Neutrophil (primary cell): ENCODE measurements around the gene CYSLTR2.

ENCODE experiments used
- H3K27ac ChIP-seq: fragments of 200-600 bp; sonication (generic); 2 replicates; pipeline ENCODE4 v1.5.1; 2016; ENCODE audit warnings: mild to moderate bottlenecking, moderate library complexity
- H3K27me3 ChIP-seq: fragments of 200-600 bp; sonication (generic); 2 replicates; pipeline ENCODE4 v1.6.0; 2016; ENCODE audit warnings: mild to moderate bottlenecking
- H3K36me3 ChIP-seq: fragments of 200-600 bp; sonication (generic); 2 replicates; pipeline ENCODE4 v1.5.1; 2017
- H3K4me1 ChIP-seq, 2 experiments: fragments of 200-600 bp in 1 of 2; sonication (generic) in 1 of 2; 1 replicate in 1 of 2; 2 replicates in 1 of 2; pipeline versions ENCODE4 v1.5.1 to v1.6.1; 2013 to 2016; ENCODE audit warnings: low read depth in 1 of 2, low read length in 1 of 2, mild to moderate bottlenecking in 1 of 2, moderate library complexity in 1 of 2; ENCODE audit not compliant: control insufficient read depth in 1 of 2, insufficient read depth in 1 of 2
- H3K4me3 ChIP-seq, 2 experiments: fragments of 200-600 bp in 1 of 2; sonication (generic) in 1 of 2; 1 replicate in 1 of 2; 2 replicates in 1 of 2; pipeline ENCODE4 v1.5.1; 2013 to 2016; ENCODE audit warnings: low read depth in 1 of 2, low read length in 1 of 2, mild to moderate bottlenecking in 1 of 2, moderate library complexity in 1 of 2
- H3K9me3 ChIP-seq: fragments of 200-600 bp; sonication (generic); 2 replicates; pipeline ENCODE4 v1.5.1; 2016
- TF ChIP-seq, protein P1 (sequence below): fragments of 200-600 bp; sonication (generic); IDR thresholded peaks from 2 replicates; pipeline ENCODE4 v1.5.1; 2016; ENCODE audit warnings: antibody characterized with exemption

The CYSLTR2 gene

DNA sequence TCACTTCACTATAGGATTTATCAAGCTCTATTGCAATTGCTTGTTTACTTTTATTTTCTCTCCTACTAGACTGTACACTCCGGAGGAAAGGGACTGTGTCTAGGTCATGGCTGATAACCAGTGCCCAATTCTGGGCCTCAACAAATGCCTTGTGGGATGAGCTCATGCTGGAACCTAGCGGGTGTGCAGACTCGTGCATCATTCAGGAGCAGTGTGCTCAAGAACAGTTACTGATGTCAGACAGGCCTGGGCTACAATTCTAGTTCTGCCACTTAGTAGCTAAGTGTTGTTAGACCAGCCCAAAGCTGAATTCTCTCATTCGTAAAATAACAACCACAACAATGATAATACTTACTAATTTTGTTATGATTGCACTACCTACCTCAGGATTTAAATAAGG lies 95.4 kb downstream of the CYSLTR2 start:
- H3K27ac ChIP-seq, result no peak overlapping the region
- H3K27me3 ChIP-seq, result no peaks in the 10 kb centered on the region
- H3K36me3 ChIP-seq, result no peaks in the 10 kb centered on the region
- TF ChIP-seq, protein P1, sequence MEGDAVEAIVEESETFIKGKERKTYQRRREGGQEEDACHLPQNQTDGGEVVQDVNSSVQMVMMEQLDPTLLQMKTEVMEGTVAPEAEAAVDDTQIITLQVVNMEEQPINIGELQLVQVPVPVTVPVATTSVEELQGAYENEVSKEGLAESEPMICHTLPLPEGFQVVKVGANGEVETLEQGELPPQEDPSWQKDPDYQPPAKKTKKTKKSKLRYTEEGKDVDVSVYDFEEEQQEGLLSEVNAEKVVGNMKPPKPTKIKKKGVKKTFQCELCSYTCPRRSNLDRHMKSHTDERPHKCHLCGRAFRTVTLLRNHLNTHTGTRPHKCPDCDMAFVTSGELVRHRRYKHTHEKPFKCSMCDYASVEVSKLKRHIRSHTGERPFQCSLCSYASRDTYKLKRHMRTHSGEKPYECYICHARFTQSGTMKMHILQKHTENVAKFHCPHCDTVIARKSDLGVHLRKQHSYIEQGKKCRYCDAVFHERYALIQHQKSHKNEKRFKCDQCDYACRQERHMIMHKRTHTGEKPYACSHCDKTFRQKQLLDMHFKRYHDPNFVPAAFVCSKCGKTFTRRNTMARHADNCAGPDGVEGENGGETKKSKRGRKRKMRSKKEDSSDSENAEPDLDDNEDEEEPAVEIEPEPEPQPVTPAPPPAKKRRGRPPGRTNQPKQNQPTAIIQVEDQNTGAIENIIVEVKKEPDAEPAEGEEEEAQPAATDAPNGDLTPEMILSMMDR, result no peak
- H3K4me1 ChIP-seq, result no peaks in the 10 kb centered on the region
- no peak overlapping the region for H3K4me3 ChIP-seq
- no peaks in the 10 kb centered on the region for H3K9me3 ChIP-seq

DNA sequence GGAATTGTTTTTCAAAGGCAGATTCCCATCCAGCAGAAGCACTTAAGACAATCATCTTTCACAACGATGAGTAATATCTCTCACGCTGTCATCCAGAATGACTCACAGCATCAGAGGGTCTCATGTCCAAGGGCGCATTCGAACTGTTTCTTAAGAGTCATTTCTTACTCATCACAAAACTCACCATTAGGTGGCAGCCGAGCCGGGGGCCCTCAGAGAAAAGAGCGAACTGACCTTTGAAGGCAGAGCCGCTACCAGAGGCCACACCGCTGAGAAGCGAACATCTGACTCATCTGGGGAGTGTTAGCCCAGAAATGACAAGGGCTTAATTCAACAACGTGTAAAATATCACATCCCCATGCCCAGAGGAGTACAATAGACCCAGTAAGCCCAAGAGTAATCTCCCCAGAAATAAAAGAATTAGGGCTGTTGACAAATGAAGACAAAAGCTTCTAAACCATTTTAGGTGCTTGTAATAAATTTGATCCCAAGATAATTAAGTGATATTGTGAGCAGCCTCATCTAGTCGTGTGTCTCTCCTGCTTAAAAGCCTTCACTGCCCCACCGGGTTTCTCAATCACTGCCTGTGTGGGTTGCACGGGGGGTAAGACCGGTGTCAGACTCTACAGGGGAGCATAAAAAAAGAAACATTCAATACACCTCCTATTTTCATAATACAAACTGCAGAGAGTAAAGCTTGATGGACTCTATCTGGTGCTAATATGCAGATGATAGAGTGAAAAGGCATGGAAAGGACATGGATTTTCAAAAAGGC lies 96.2 kb downstream of the CYSLTR2 start:
- no peaks in the 10 kb centered on the region for H3K4me1 ChIP-seq
- no peaks in the 10 kb centered on the region for H3K27me3 ChIP-seq
- H3K9me3 ChIP-seq, result no peaks in the 10 kb centered on the region
- H3K36me3 ChIP-seq, result no peaks in the 10 kb centered on the region
- H3K27ac ChIP-seq, result no peak overlapping the region
- TF ChIP-seq, protein P1, result no peak
- no peak overlapping the region for H3K4me3 ChIP-seq

DNA sequence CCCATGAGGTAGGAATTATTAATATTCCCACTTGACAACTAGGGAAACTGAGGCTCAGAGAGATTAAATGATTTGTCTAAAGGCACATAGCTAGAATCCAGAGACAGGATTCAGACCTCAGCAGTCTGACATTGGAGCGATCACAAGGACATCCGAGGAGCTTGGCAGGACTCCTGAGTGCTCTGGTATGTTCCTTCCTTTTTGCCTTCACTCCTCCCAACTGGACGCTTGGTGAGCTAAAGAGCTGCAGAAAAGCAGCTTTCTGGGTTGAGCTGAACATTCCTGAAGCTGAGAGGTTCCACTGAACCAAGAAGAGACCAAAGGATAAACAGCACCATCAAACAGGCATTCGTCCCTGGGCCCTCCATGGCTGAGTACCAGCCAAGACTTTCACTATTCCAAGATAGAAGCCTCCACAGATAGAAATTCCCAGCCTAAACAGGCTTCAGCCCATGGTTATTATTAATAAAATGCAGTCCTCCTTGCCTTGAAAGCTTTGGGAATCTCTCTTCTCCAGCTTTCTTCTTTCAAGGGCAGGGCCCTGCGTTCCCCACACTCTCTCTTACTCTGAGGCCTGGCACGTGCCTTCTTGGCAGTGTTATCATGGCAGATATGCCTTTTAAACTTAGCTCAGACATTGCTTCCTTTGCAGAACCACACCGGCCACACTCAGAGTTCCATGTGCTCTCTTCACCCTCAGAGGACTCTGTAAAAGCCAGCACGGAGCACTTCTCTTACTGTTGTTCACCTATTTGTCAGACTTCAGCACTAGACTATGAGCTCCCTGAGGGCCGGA lies 97.1 kb downstream of the CYSLTR2 start:
- Histone ChIP-seq H3K27me3 (no peaks in the 10 kb centered on the region), H3K27ac (no peak overlapping the region), H3K36me3 (no peaks in the 10 kb centered on the region), H3K4me1 (no peaks in the 10 kb centered on the region), H3K4me3 (no peak overlapping the region), H3K9me3 (no peaks in the 10 kb centered on the region)
- TF ChIP-seq, protein P1, result no peak

DNA sequence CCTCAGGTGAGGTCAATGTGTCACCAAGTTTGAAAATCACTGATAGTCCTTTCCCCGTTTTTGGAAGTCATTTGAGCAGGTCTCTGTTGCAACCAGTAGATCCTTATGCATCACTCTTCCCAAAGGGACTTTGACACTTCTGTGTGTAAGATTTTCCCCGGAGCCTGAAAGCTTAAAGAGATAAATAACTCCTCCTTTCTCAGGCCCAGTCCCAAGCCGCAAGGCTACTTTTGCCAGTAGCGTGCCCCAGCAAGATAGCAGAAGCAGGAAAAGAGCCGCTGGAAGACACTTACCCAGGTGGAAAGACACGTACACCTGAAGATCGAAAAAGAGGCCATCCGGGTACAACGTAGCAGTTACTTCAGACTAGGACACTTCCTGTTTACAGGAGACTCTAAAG lies 106.9 kb downstream of the CYSLTR2 start:
- TF ChIP-seq, protein P1, result no peak
- H3K36me3 ChIP-seq, result no peaks in the 10 kb centered on the region
- no peaks in the 10 kb centered on the region for H3K27me3 ChIP-seq
- no peaks in the 10 kb centered on the region for H3K9me3 ChIP-seq
- no peak overlapping the region for H3K27ac ChIP-seq
- H3K4me3 ChIP-seq, result no peak overlapping the region
- no peaks in the 10 kb centered on the region for H3K4me1 ChIP-seq
